ENCODE results near the gene KCNJ6. TPM values are rescaled to one million over a fixed set of nuclear protein-coding genes. Genes with fewer than 3 reads are reported as not detected.

Gene KCNJ6
- total and polyA plus RNA-seq, 9 of the 15 experiments (the other 6 are each of a cell fraction or from before 2014, with no cell fraction given): 0.06 to 0.21 (median 0.13) TPM; not detected in 1

- POLR2A ChIA-PET: interaction anchor here (0.5 to 0.9 kb wide), 2 partner anchors 20 to 318 kb away, joined by 3 read pairs; no protein-coding TSS in a partner anchor
- Histone ChIP-seq H3K4me1 (replicated peaks in 1 of 2; ENCODE audit: control insufficient read depth in 2 of 2, insufficient read depth in 2 of 2, low read length in 2 of 2) (peaks cover 30 to 50% of the 10 kb centered on the region in 2 experiments), H3K36me3 (ENCODE audit: control insufficient read depth, insufficient read depth, low read length) (no peaks in the 10 kb centered on the region), H3K9me3 (replicated peaks; ENCODE audit: control insufficient read depth, insufficient read depth, low read depth, low read length) (peaks cover 10% of the 10 kb centered on the region), H3K4me2 (ENCODE audit: insufficient read depth, low read length) (peak overlapping the region; percentile 98), H3K27me3 (ENCODE audit: control insufficient read depth in 2 of 2, insufficient read depth in 2 of 2, low read length in 2 of 2) (no peaks in the 10 kb centered on the region), H3K4me3 (peak overlapping the region; percentile 61; the same call in 1 of the 2 replicates), H2AFZ (ENCODE audit: low read depth, low read length) (peak overlapping the region; percentile 98), H3K79me2 (ENCODE audit: control insufficient read depth, insufficient read depth, low read length) (peaks cover 10% of the 10 kb centered on the region), H3K9ac (ENCODE audit: insufficient read depth in 1 of 2, low read depth in 2 of 2, low read length in 2 of 2) (peak overlapping the region; percentile 67 to 73; a peak in 3 of 4 replicates), H3K9me1 (ENCODE audit: control insufficient read depth, insufficient read depth, low read length) (no peaks in the 10 kb centered on the region), H3K27ac (ENCODE audit: extremely low read depth, low read depth, low read length) (peak overlapping the region; percentile 90), H4K20me1 (replicated peaks; ENCODE audit: control insufficient read depth, insufficient read depth, low read length) (no peaks in the 10 kb centered on the region)
- whole genome bisulfite sequencing (ENCODE audit: insufficient coverage, low coverage, missing lambda C conversion rate): 38% methylated on average over 11 of the region's 11 CpGs
- FAIRE-seq: no peak
- CTCF ChIA-PET (ENCODE audit: low intra/inter-chr PET ratio): no interaction called here
- intact Hi-C loops (cut with micrococcal nuclease): loop anchor here (5.0 to 10.0 kb wide), 2 partner anchors 100 to 337 kb away; no protein-coding TSS in a partner anchor
- DNase-seq (ENCODE audit: extremely low read depth in 1 of 4, low spot score in 3 of 4): peak in 1 of 4 experiments; percentile 49
- BruUV-seq (replicated peaks): no TSS peak
- ATAC-seq: no peak
- in situ Hi-C loops (cut with MboI): no loop called here
- TF ChIP-seq PATZ1 (CRISPR knock-in tag; IDR thresholded peaks at IDR 0.05; ENCODE audit: borderline replicate concordance) (no peak), RBM17 (IDR thresholded peaks at IDR 0.05; ENCODE audit: borderline replicate concordance, low read depth, low read length) (no peak), TBP (optimal IDR thresholded peaks at IDR 0.05; ENCODE audit: low read depth, low read length) (no peak), NR2F6 (CRISPR knock-in tag; IDR thresholded peaks at IDR 0.05) (no peak), CEBPB (tag; IDR thresholded peaks at IDR 0.05) (peak; percentile 53; the same call in 1 of the 2 replicates), FOXJ2 (tag; IDR thresholded peaks at IDR 0.05) (no peak), ATF6 (CRISPR knock-in tag; IDR thresholded peaks at IDR 0.05) (0 out of 2 replicates have a peak, but pooled peaks have one; percentile 24), PTTG1 (tag; IDR thresholded peaks at IDR 0.05; ENCODE audit: low read depth) (no peak), ARID1B (IDR thresholded peaks at IDR 0.05) (peak; percentile 28; the same call in 1 of the 2 replicates), YY1 (IDR thresholded peaks at IDR 0.05; ENCODE audit: borderline replicate concordance in 1 of 3, control insufficient read depth in 1 of 3, extremely low read depth in 1 of 3, insufficient read depth in 3 of 3, insufficient read length in 1 of 3, insufficient replicate concordance in 2 of 3, low read depth in 1 of 3, low read length in 2 of 3) (peak in 1 of 3 experiments; percentile 9), MEIS2 (IDR thresholded peaks at IDR 0.05; ENCODE audit: partially characterized antibody) (peak; percentile 47), TEAD4 (IDR thresholded peaks at IDR 0.05; ENCODE audit: low read length) (peak; percentile 47; the same call in 1 of the 2 replicates), TEAD4 (CRISPR knock-in tag; IDR thresholded peaks at IDR 0.05; ENCODE audit: borderline replicate concordance) (no peak), GTF2E2 (tag; IDR thresholded peaks at IDR 0.05) (no peak), BRD4 (IDR thresholded peaks at IDR 0.05) (no peak), SPI1 (IDR thresholded peaks at IDR 0.05; ENCODE audit: borderline replicate concordance, low read depth, low read length) (peak; percentile 56; the same call in 1 of the 2 replicates)
Measured at GRCh38 chr21:37561941-37562919, 354.0 kb downstream of the KCNJ6 start.

Measured in K562 (cell line).